Activated T-cell treated with anti-CD3 and anti-CD28 coated beads for 1 hour (primary cell): ENCODE measurements around the gene SLC16A9.
"Not testable (repeated sequence)": the region's sequence is repeated elsewhere in the genome, so short reads cannot be mapped to it uniquely, and the experiment has no call there.

Experiments used
- DNase-seq: peaks from one replicate; pipeline ENCODE4 v3.0.0-alpha.2; 2020; ENCODE audit warnings: low read depth

Gene SLC16A9

GRCh38 chr10:59674215-59674836 is 35.3 kb downstream of the SLC16A9 start:
- DNase-seq: no peak

- no peak for DNase-seq
These were observed 37.3 kb downstream of the SLC16A9 start for GRCh38 chr10:59672150-59672875.

- no peak for DNase-seq
These were observed 39.4 kb downstream of the SLC16A9 start for GRCh38 chr10:59670269-59670668.

GRCh38 chr10:59668096-59668495 is 41.6 kb downstream of the SLC16A9 start:
- no peak for DNase-seq

GRCh38 chr10:59666310-59666709 is 43.3 kb downstream of the SLC16A9 start:
- DNase-seq: no peak

GRCh38 chr10:59663213-59663612 is 46.4 kb downstream of the SLC16A9 start:
- DNase-seq: not testable (repeated sequence)

- no peak for DNase-seq
These were observed 51.9 kb downstream of the SLC16A9 start for GRCh38 chr10:59657724-59658123.

- DNase-seq: no peak
These were observed 54.3 kb downstream of the SLC16A9 start for GRCh38 chr10:59655309-59655708.

GRCh38 chr10:59654007-59654406 is 55.6 kb downstream of the SLC16A9 start:
- DNase-seq: no peak

- DNase-seq: no peak
These were observed 57.7 kb downstream of the SLC16A9 start for GRCh38 chr10:59651902-59652301.

GRCh38 chr10:59649606-59650346 is 59.9 kb downstream of the SLC16A9 start:
- no peak for DNase-seq

GRCh38 chr10:59648711-59649201 is 60.9 kb downstream of the SLC16A9 start:
- no peak for DNase-seq

GRCh38 chr10:59644841-59645240 is 64.8 kb downstream of the SLC16A9 start:
- no peak for DNase-seq

- not testable (repeated sequence) for DNase-seq
These were observed 68.0 kb downstream of the SLC16A9 start for GRCh38 chr10:59641688-59642087.

GRCh38 chr10:59635502-59636290 is 74.0 kb downstream of the SLC16A9 start:
- DNase-seq: no peak

- DNase-seq: no peak
These were observed 75.5 kb downstream of the SLC16A9 start for GRCh38 chr10:59634102-59634501.

GRCh38 chr10:59633063-59633462 is 76.6 kb downstream of the SLC16A9 start:
- no peak for DNase-seq

- DNase-seq: no peak
These were observed 77.5 kb downstream of the SLC16A9 start for GRCh38 chr10:59631882-59632807.

- no peak for DNase-seq
These were observed 78.4 kb downstream of the SLC16A9 start for GRCh38 chr10:59631237-59631636.

GRCh38 chr10:59628965-59629364 is 80.7 kb downstream of the SLC16A9 start:
- no peak for DNase-seq

GRCh38 chr10:59628456-59628855 is 81.2 kb downstream of the SLC16A9 start:
- no peak for DNase-seq
